CD4-positive, alpha-beta T cell (primary cell): Measurements from ENCODE around the gene CETN1. TPM values are rescaled to one million over a fixed set of nuclear protein-coding genes. Genes with fewer than 3 reads are reported as not detected.

ENCODE experiments used
- ATAC-seq: fragments of 200-7000 bp; cut with Tn5 transposase; one replicate; pipeline ENCODE4 v1.10.0; 2022; ENCODE audit warnings: mild to moderate bottlenecking; ENCODE audit not compliant: poor library complexity
- CTCF ChIA-PET: fragments of 350-600 bp; sonication (Branson Sonifier 250); formaldehyde crosslinking; loops from one replicate; lab custom pipeline; 2021; ENCODE audit warnings: antibody characterized with exemption, inconsistent platforms; lab: Charles Lee
- POLR2A ChIA-PET: fragments of 350-600 bp; sonication (Branson Sonifier 250); formaldehyde crosslinking; loops from one replicate; lab custom pipeline; 2021; ENCODE audit warnings: antibody characterized with exemption, inconsistent platforms; lab: Charles Lee
- DNase-seq, 14 experiments: peaks; one replicate each; pipeline ENCODE4 v3.0.0-alpha.2; 2013 to 2020; ENCODE audit warnings: mixed read lengths in 2 of 14
- H3K27ac ChIP-seq, 2 donors: one replicate each; pipeline versions ENCODE4 v1.5.1 to v1.7.0; 2013; ENCODE audit warnings: low read length in 2 of 2, low read depth in 1 of 2, mild to moderate bottlenecking in 1 of 2
- H3K27me3 ChIP-seq, 2 experiments: 1 replicate in 1 of 2; 2 replicates in 1 of 2; pipeline versions ENCODE4 v1.6.1 to v1.7.0; 2013; ENCODE audit warnings: low read length in 2 of 2, control low read depth in 1 of 2, mild to moderate bottlenecking in 1 of 2, moderate library complexity in 1 of 2; ENCODE audit not compliant: insufficient read depth in 2 of 2, control insufficient read depth in 1 of 2
- H3K36me3 ChIP-seq: one replicate; pipeline ENCODE4 v1.6.1; 2013; ENCODE audit warnings: low read length, control low read depth; ENCODE audit not compliant: insufficient read depth
- H3K4me1 ChIP-seq: one replicate; pipeline ENCODE4 v1.6.1; 2013; ENCODE audit warnings: low read length, control low read depth; ENCODE audit not compliant: insufficient read depth
- H3K4me3 ChIP-seq: one replicate; pipeline ENCODE4 v1.5.1; 2013; ENCODE audit warnings: mild to moderate bottlenecking, low read length, moderate library complexity
- H3K9me3 ChIP-seq, 2 experiments: 1 replicate in 1 of 2; 2 replicates in 1 of 2; pipeline versions ENCODE4 v1.6.1 to v1.7.0; 2013; ENCODE audit warnings: low read length in 2 of 2, mild to moderate bottlenecking in 2 of 2, control low read depth in 1 of 2, moderate library complexity in 1 of 2; ENCODE audit not compliant: control insufficient read depth in 1 of 2, insufficient read depth in 1 of 2
- H3K27ac Mint-ChIP-seq: one replicate; pipeline ENCODE4 v1.8.0; 2020; ENCODE audit warnings: mixed read lengths
- H3K27me3 Mint-ChIP-seq: one replicate; pipeline ENCODE4 v1.8.0; 2021; ENCODE audit warnings: mixed read lengths
- H3K36me3 Mint-ChIP-seq: one replicate; pipeline ENCODE4 v1.8.0; 2021; ENCODE audit warnings: low read depth, mixed read lengths
- H3K4me1 Mint-ChIP-seq: one replicate; pipeline ENCODE4 v1.8.0; 2021; ENCODE audit warnings: low read depth, mixed read lengths
- H3K4me3 Mint-ChIP-seq: one replicate; pipeline ENCODE4 v1.8.0; 2020; ENCODE audit warnings: mild to moderate bottlenecking, mixed read lengths
- H3K9me3 Mint-ChIP-seq: one replicate; pipeline ENCODE4 v1.8.0; 2020; ENCODE audit warnings: mixed read lengths
- CTCF ChIP-seq: fragments of 200-600 bp; IDR thresholded peaks from one replicate; pipeline ENCODE4 v1.8.0; 2022; ENCODE audit warnings: antibody characterized with exemption, mild to moderate bottlenecking
- intact Hi-C, 2 experiments: fragments of 100-400 bp; cut with DNase I in 1 of 2; cut with micrococcal nuclease in 1 of 2; formaldehyde crosslinking; loops; one replicate each; pipeline versions ENCODE4 v1.15.1 to v1.9.0; 2023 to 2025; cut with DNase I, micrococcal nuclease
- total RNA-seq, 174 experiments: library from RNA in 2 of 174; stranded (reverse) in 2 of 174; gene quantifications; one replicate each; pipeline ENCODE4 v1.2.3 and lab custom pipeline; 2021 to 2026

The CETN1 gene
- total RNA-seq, 2 experiments from 2014 or later, result not detected

DNA sequence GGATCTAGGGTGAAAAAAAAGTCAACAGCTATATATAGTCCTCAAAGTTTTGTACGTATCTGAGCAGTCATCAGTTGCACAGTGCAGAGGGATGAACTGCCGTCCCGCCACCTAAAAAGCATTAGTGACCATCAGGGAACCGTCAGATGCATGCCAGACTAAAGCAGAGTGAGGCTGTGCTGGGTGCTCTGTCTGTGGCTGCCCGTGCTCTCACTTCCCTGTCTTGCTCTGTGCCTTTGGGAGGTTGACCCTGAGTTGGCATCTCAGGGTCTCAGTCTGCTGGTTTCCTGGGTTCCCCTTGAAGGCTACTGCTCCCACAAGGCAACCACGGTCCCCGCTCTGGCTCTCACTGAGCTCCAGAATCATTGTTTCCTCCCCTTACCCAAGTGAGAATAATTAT lies 27.8 kb downstream of the CETN1 start:
- no peak overlapping the region for H3K4me3 Mint-ChIP-seq
- no peak for TF ChIP-seq CTCF
- Histone ChIP-seq H3K4me1 (no peaks in the 10 kb centered on the region), H3K27ac (no peak overlapping the region), H3K9me3 (no peaks in the 10 kb centered on the region), H3K36me3 (no peaks in the 10 kb centered on the region), H3K27me3 (peaks cover 0 to 4% of the 10 kb centered on the region in 2 experiments), H3K4me3 (no peak overlapping the region)
- no peaks in the 10 kb centered on the region for H3K9me3 Mint-ChIP-seq
- POLR2A ChIA-PET, result no interaction called here
- CTCF ChIA-PET, result interaction anchor here (0.8 kb wide), 1 partner anchor 10 kb away, joined by 3 read pairs; no protein-coding TSS in a partner anchor
- no peak for DNase-seq
- no peak overlapping the region for H3K27ac Mint-ChIP-seq
- intact Hi-C loops, result no loop called here
- no peaks in the 10 kb centered on the region for H3K36me3 Mint-ChIP-seq
- H3K27me3 Mint-ChIP-seq, result peaks cover 15% of the 10 kb centered on the region
- H3K4me1 Mint-ChIP-seq, result no peaks in the 10 kb centered on the region
- ATAC-seq, result no peak

- H3K9me3 ChIP-seq, result no peaks in the 10 kb centered on the region
- DNase-seq (no peak), ATAC-seq (no peak)
- no peaks in the 10 kb centered on the region for H3K36me3 ChIP-seq
- no peak overlapping the region for H3K27ac ChIP-seq
- TF ChIP-seq CTCF, result no peak
- no peaks in the 10 kb centered on the region for H3K27me3 ChIP-seq
- H3K36me3 Mint-ChIP-seq, result no peaks in the 10 kb centered on the region
- no peak overlapping the region for H3K4me3 Mint-ChIP-seq
- no peaks in the 10 kb centered on the region for H3K4me1 ChIP-seq
- peaks cover 15% of the 10 kb centered on the region for H3K27me3 Mint-ChIP-seq
- POLR2A ChIA-PET, result no interaction called here
- H3K4me1 Mint-ChIP-seq, result no peaks in the 10 kb centered on the region
- intact Hi-C loops, result no loop called here
- H3K9me3 Mint-ChIP-seq, result no peaks in the 10 kb centered on the region
- CTCF ChIA-PET, result no interaction called here
- no peak overlapping the region for H3K27ac Mint-ChIP-seq
- H3K4me3 ChIP-seq, result no peak overlapping the region
Observed at GRCh38 chr18:610214-610928, 30.2 kb downstream of the CETN1 start.

- Histone ChIP-seq H3K4me3 (no peak overlapping the region), H3K27me3 (no peaks in the 10 kb centered on the region), H3K27ac (no peak overlapping the region), H3K4me1 (no peaks in the 10 kb centered on the region), H3K9me3 (no peaks in the 10 kb centered on the region), H3K36me3 (no peaks in the 10 kb centered on the region)
- H3K4me3 Mint-ChIP-seq, result no peak overlapping the region
- no peaks in the 10 kb centered on the region for H3K36me3 Mint-ChIP-seq
- TF ChIP-seq CTCF, result no peak
- no peaks in the 10 kb centered on the region for H3K9me3 Mint-ChIP-seq
- ChIA-PET POLR2A (no interaction called here), CTCF (no interaction called here)
- intact Hi-C loops, result no loop called here
- DNase-seq, result no peak
- H3K4me1 Mint-ChIP-seq, result no peaks in the 10 kb centered on the region
- H3K27ac Mint-ChIP-seq, result no peak overlapping the region
- H3K27me3 Mint-ChIP-seq, result peaks cover 7% of the 10 kb centered on the region
- no peak for ATAC-seq
Observed at GRCh38 chr18:612156-612555, 32.0 kb downstream of the CETN1 start.
